K562 (cell line): ENCODE results near the gene NBEA. TPM values are rescaled to one million over a fixed set of nuclear protein-coding genes. Genes with fewer than 3 reads are reported as not detected.

Source experiments
- ATAC-seq: fragments of 200-7000 bp; cut with Tn5 transposase; 3 replicates; pipeline ENCODE4 v1.9.1; 2020; ENCODE audit warnings: moderate library complexity
- BruUV-seq: library from RNA; stranded (reverse); fragments of 400-500 nt; replicated peaks from 2 replicates; lab custom pipeline; 2021; lab: Mats Ljungman, UMichigan
- CTCF ChIA-PET: fragments of 300-600 bp; formaldehyde crosslinking; extraction: SDS; loops from one replicate; lab custom pipeline; 2021; ENCODE audit warnings: low intra/inter-chr PET ratio; lab: Yijun Ruan, JAX
- POLR2A ChIA-PET: fragments of 300-600, 350-650 bp; sonication (Branson Sonifier 250); formaldehyde crosslinking; extraction: SDS; loops from one replicate; lab custom pipeline; 2021; ENCODE audit warnings: antibody characterized with exemption, inconsistent platforms; lab: Yijun Ruan, JAX
- DNase-seq, 4 experiments: peaks; one replicate each; pipeline versions ENCODE4 v3.0.0 to v3.0.0-alpha.2; 2011 to 2018; ENCODE audit warnings: low spot score in 3 of 4, mixed read lengths in 3 of 4; ENCODE audit errors: extremely low read depth in 1 of 4
- FAIRE-seq: peaks from 2 replicates; lab custom pipeline; 2011; peaks lifted over from hg19 to GRCh38; lab: Jason Lieb, UNC
- H2AFZ ChIP-seq: 2 replicates; pipeline ENCODE4 v1.6.0; 2011; ENCODE audit warnings: low read depth, low read length, control low read depth, inconsistent platforms
- H3K27ac ChIP-seq: fragments of 200-600 bp; 3 replicates; pipeline ENCODE4 v1.8.0; 2011; ENCODE audit warnings: low read depth, mild to moderate bottlenecking, control low read depth, inconsistent platforms, low read length, moderate library complexity, mixed read lengths; ENCODE audit errors: extremely low read depth
- H3K27me3 ChIP-seq, 2 experiments: fragments of 300-600 bp in 1 of 2; 2 replicates in 1 of 2; 3 replicates in 1 of 2; pipeline versions ENCODE4 v1.6.0 to v1.8.0; 2011; ENCODE audit warnings: inconsistent platforms in 2 of 2, low read length in 2 of 2, mild to moderate bottlenecking in 1 of 2, mixed read lengths in 1 of 2, moderate library complexity in 1 of 2; ENCODE audit not compliant: control insufficient read depth in 2 of 2, insufficient read depth in 2 of 2
- H3K36me3 ChIP-seq: fragments of 300-600 bp; 3 replicates; pipeline ENCODE4 v1.8.0; 2011; ENCODE audit warnings: mild to moderate bottlenecking, low read length, inconsistent platforms; ENCODE audit not compliant: control insufficient read depth, insufficient read depth
- H3K4me1 ChIP-seq, 2 experiments: fragments of 200-600 bp in 1 of 2; replicated peaks in 1 of 2; 2 replicates in 1 of 2; 3 replicates in 1 of 2; pipeline versions ENCODE4 v1.5.1 to v1.8.0; 2011; ENCODE audit warnings: inconsistent platforms in 2 of 2, low read length in 2 of 2, mild to moderate bottlenecking in 1 of 2, mixed read lengths in 1 of 2, moderate library complexity in 1 of 2; ENCODE audit not compliant: control insufficient read depth in 2 of 2, insufficient read depth in 2 of 2
- H3K4me2 ChIP-seq: 2 replicates; pipeline ENCODE4 v1.6.1; 2011; ENCODE audit warnings: low read length, control low read depth, inconsistent platforms, mixed read lengths; ENCODE audit not compliant: insufficient read depth
- H3K4me3 ChIP-seq: fragments of 200-600 bp; sonication (generic), shearing (Covaris generic); 2 replicates; pipeline ENCODE4 v1.5.1; 2016; ENCODE audit warnings: control low read depth, inconsistent platforms
- H3K79me2 ChIP-seq: fragments of 200-600 bp; 3 replicates; pipeline ENCODE4 v1.8.0; 2011; ENCODE audit warnings: low read length, inconsistent platforms; ENCODE audit not compliant: control insufficient read depth, insufficient read depth
- H3K9ac ChIP-seq, 2 experiments: 2 replicates each; pipeline versions ENCODE4 v1.6.0 to v1.6.1; 2011; ENCODE audit warnings: low read depth in 2 of 2, low read length in 2 of 2, control low read depth in 1 of 2, inconsistent platforms in 1 of 2, mild to moderate bottlenecking in 1 of 2, mixed read lengths in 1 of 2; ENCODE audit not compliant: insufficient read depth in 1 of 2
- H3K9me1 ChIP-seq: one replicate; pipeline ENCODE4 v1.6.0; 2011; ENCODE audit warnings: inconsistent platforms, mild to moderate bottlenecking, low read length, moderate library complexity; ENCODE audit not compliant: control insufficient read depth, insufficient read depth
- H3K9me3 ChIP-seq: replicated peaks from 2 replicates; pipeline ENCODE4 v1.5.1; 2011; ENCODE audit warnings: low read depth, low read length, inconsistent platforms; ENCODE audit not compliant: control insufficient read depth, insufficient read depth
- H4K20me1 ChIP-seq: replicated peaks from 2 replicates; pipeline ENCODE4 v1.6.1; 2011; ENCODE audit warnings: low read length, inconsistent platforms, mixed read lengths; ENCODE audit not compliant: control insufficient read depth, insufficient read depth
- ADNP ChIP-seq: fragments of 200-800 bp; sonication (Bioruptor generic); IDR thresholded peaks from 2 replicates; pipeline ENCODE4 v1.6.1; 2016; ENCODE audit warnings: missing genetic modification characterization, missing compliant biosample characterization
- DMBX1 ChIP-seq: fragments of 250-450 bp; sonication (Bioruptor Pico); IDR thresholded peaks from 2 replicates; pipeline ENCODE4 v1.8.0; 2022; ENCODE audit warnings: inconsistent platforms, mild to moderate bottlenecking, moderate library complexity, borderline replicate concordance
- GTF2E2 ChIP-seq: fragments of 200-800 bp; sonication (Bioruptor generic); IDR thresholded peaks from 2 replicates; pipeline ENCODE4 v1.6.1; 2016; ENCODE audit warnings: missing genetic modification characterization, missing compliant biosample characterization
- MED1 ChIP-seq: sonication (generic); formaldehyde crosslinking; IDR thresholded peaks from 2 replicates; pipeline ENCODE4 v1.8.1; 2023; ENCODE audit warnings: missing genetic modification reagents, borderline replicate concordance
- TARDBP ChIP-seq: fragments of 450-650 bp; IDR thresholded peaks from 2 replicates; pipeline ENCODE4 v1.6.1; 2016
- TCF7L2 ChIP-seq: fragments of 150-350 bp; IDR thresholded peaks from 2 replicates; pipeline ENCODE4 v1.6.1; 2016; ENCODE audit warnings: low read depth, mild to moderate bottlenecking, low read length, moderate library complexity
- TEAD4 ChIP-seq, 2 experiments: sonication (generic) in 1 of 2; formaldehyde crosslinking in 1 of 2; IDR thresholded peaks; 2 replicates each; pipeline versions ENCODE4 v1.6.1 to v1.8.0; 2012 to 2022; ENCODE audit warnings: borderline replicate concordance in 1 of 2, inconsistent platforms in 1 of 2, low read length in 1 of 2, mild to moderate bottlenecking in 1 of 2, missing genetic modification reagents in 1 of 2
- TFAM ChIP-seq: fragments of 250-450 bp; sonication (Bioruptor Pico); conservative IDR thresholded peaks from 2 replicates; pipeline ENCODE4 v1.5.0; 2021; ENCODE audit warnings: mild to moderate bottlenecking, moderate library complexity
- THRAP3 ChIP-seq: fragments of 450-650 bp; IDR thresholded peaks from 2 replicates; pipeline ENCODE4 v1.6.1; 2016; ENCODE audit warnings: mild to moderate bottlenecking, inconsistent platforms, borderline replicate concordance
- ZC3H11A ChIP-seq: IDR thresholded peaks from 2 replicates; pipeline ENCODE4 v1.6.1; 2012; ENCODE audit warnings: low read depth, low read length, improper control_type of control experiment
- ZNF134 ChIP-seq: fragments of 250-450 bp; sonication (Bioruptor Pico); conservative IDR thresholded peaks from 2 replicates; pipeline ENCODE4 v1.4.0; 2020
- ZNF830 ChIP-seq: fragments of 250-450 bp; sonication (Bioruptor Pico); IDR thresholded peaks from 2 replicates; pipeline ENCODE4 v1.5.0; 2021; ENCODE audit warnings: mild to moderate bottlenecking
- WGBS: fragments of 100-300 bp; shearing (Covaris generic); methylation state at CpG from one replicate; pipeline ENCODE4 v1.1.6; 2016; ENCODE audit warnings: low coverage, mixed read lengths; ENCODE audit not compliant: insufficient coverage; ENCODE audit errors: missing lambda C conversion rate; 5-methylcytosine and 5-hydroxymethylcytosine counted together
- in situ Hi-C: fragments of 300-500 bp; cut with MboI; formaldehyde crosslinking; loops from 4 replicates; pipeline ENCODE4 v1.15.0; 2018; ENCODE audit warnings: inconsistent platforms, mixed read lengths
- intact Hi-C: fragments of 100-400 bp; cut with micrococcal nuclease; formaldehyde crosslinking; loops from 2 replicates; pipeline ENCODE4 v1.14.2; 2022
- polyA plus RNA-seq, 8 experiments: library from polyadenylated mRNA; depleted of rRNA in 4 of 8; stranded (reverse) in 5 of 8; unstranded in 3 of 8; fragments of >200 nt; fragmentation: Nextera tagmentation in 2 of 8; fragmentation: Illumina TruSeq in 1 of 8; extraction: Ambion mirVana in 2 of 8; extraction: Trizol in 1 of 8; gene quantifications; 2 replicates each; pipeline versions ENCODE4 v1.2.1 to v1.2.3, GENCODE V29; 2011 to 2014; ENCODE audit warnings: inconsistent platforms in 1 of 8, missing spikeins in 1 of 8
- total RNA-seq, 7 experiments: library from RNA; depleted of rRNA in 6 of 7; stranded (reverse); fragments of >200 nt in 6 of 7; fragmentation: Illumina TruSeq in 2 of 7; extraction: Trizol in 2 of 7; gene quantifications; 2 replicates each; pipeline versions ENCODE4 v1.2.1 to v1.2.3, GENCODE V29; 2011 to 2021; ENCODE audit warnings: low replicate concordance in 1 of 7
- TF ChIP-seq, protein P1 (sequence below): fragments of 250-450 bp; sonication (Bioruptor Pico); IDR thresholded peaks from 2 replicates; pipeline ENCODE4 v1.5.0; 2022; ENCODE audit warnings: mild to moderate bottlenecking
- TF ChIP-seq, protein P2 (sequence below), 2 experiments: fragments of 450-650 bp; conservative IDR thresholded peaks; 2 replicates each; pipeline ENCODE4 v1.6.1; 2017; ENCODE audit warnings: mild to moderate bottlenecking in 2 of 2, moderate library complexity in 2 of 2
- TF ChIP-seq, protein P3 (sequence below): fragments of 250-450 bp; sonication (Bioruptor Pico); IDR thresholded peaks from 2 replicates; pipeline ENCODE4 v1.8.0; 2021; ENCODE audit warnings: moderate library complexity, mild to moderate bottlenecking, inconsistent platforms
- TF ChIP-seq, protein P4 (sequence below): sonication (generic); formaldehyde crosslinking; IDR thresholded peaks from 2 replicates; pipeline ENCODE4 v1.8.0; 2022; ENCODE audit warnings: missing genetic modification reagents, mild to moderate bottlenecking, borderline replicate concordance
- TF ChIP-seq, protein P5 (sequence below), 2 experiments: fragments of 450-650 bp; IDR thresholded peaks; 2 replicates each; pipeline ENCODE4 v1.6.1; 2016

NBEA gene
- total and polyA plus RNA-seq, 9 of the 15 experiments (the other 6 are each of a cell fraction or from before 2014, with no cell fraction given), result 0.03 to 0.94 (median 0.05) TPM; not detected in 2

DNA sequence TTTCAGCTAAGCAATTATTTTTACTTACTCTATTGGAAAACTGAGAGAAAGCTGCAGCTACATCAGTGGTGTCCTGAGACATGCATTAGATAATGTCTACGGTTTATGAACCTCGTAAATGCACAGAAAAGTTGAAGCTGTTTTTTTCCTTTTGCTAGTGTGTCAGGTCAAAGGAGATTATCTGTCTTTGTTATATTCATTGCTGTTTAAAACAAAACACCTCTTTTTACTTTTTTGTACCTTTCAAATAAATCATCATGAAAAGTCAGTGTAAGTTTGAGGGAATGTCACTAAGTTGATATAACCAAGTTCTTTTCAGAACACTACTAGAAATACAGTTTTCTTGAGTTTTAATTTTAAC lies 2.2 kb downstream of the NBEA start:
- FAIRE-seq, result no peak
- intact Hi-C loops (no loop called here), in situ Hi-C loops (no loop called here)
- peaks cover 0 to 9% of the 10 kb centered on the region in 2 experiments; a peak in 2 of 5 replicates for H3K4me1 ChIP-seq
- BruUV-seq, result no TSS peak
- H3K9ac ChIP-seq, result no peak overlapping the region
- H3K27ac ChIP-seq, result no peak overlapping the region
- H3K9me1 ChIP-seq, result no peaks in the 10 kb centered on the region
- H3K79me2 ChIP-seq, result no peaks in the 10 kb centered on the region
- H4K20me1 ChIP-seq, result no peaks in the 10 kb centered on the region
- H2AFZ ChIP-seq, result no peak overlapping the region
- no peaks in the 10 kb centered on the region for H3K36me3 ChIP-seq
- no CpG with 5 or more reads among the region's 2 CpGs for WGBS
- no peaks in the 10 kb centered on the region for H3K27me3 ChIP-seq
- H3K4me3 ChIP-seq, result no peak overlapping the region
- no peak for DNase-seq
- no peak overlapping the region for H3K4me2 ChIP-seq
- POLR2A ChIA-PET, result no interaction called here
- no peaks in the 10 kb centered on the region for H3K9me3 ChIP-seq
- CTCF ChIA-PET, result no interaction called here
- no peak for ATAC-seq
- TF ChIP-seq, protein P1, sequence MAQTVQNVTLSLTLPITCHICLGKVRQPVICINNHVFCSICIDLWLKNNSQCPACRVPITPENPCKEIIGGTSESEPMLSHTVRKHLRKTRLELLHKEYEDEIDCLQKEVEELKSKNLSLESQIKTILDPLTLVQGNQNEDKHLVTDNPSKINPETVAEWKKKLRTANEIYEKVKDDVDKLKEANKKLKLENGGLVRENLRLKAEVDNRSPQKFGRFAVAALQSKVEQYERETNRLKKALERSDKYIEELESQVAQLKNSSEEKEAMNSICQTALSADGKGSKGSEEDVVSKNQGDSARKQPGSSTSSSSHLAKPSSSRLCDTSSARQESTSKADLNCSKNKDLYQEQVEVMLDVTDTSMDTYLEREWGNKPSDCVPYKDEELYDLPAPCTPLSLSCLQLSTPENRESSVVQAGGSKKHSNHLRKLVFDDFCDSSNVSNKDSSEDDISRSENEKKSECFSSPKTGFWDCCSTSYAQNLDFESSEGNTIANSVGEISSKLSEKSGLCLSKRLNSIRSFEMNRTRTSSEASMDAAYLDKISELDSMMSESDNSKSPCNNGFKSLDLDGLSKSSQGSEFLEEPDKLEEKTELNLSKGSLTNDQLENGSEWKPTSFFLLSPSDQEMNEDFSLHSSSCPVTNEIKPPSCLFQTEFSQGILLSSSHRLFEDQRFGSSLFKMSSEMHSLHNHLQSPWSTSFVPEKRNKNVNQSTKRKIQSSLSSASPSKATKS (CRISPR knock-in tag), result no peak
- TF ChIP-seq ADNP (tag), result no peak
- no peak for TF ChIP-seq THRAP3
- TF ChIP-seq ZNF830 (CRISPR knock-in tag), result no peak
- TF ChIP-seq GTF2E2, result no peak
- no peak for TF ChIP-seq TEAD4 (IDR thresholded peaks at IDR 0.05; ENCODE audit: low read length)
- no peak for TF ChIP-seq TEAD4 (CRISPR knock-in tag; IDR thresholded peaks at IDR 0.05; ENCODE audit: borderline replicate concordance)
- TF ChIP-seq ZNF134 (CRISPR knock-in tag), result no peak
- no peak for TF ChIP-seq ZC3H11A
- no peak for TF ChIP-seq TARDBP
- TF ChIP-seq DMBX1 (CRISPR knock-in tag), result no peak
- TF ChIP-seq TCF7L2, result no peak
- TF ChIP-seq, protein P2, sequence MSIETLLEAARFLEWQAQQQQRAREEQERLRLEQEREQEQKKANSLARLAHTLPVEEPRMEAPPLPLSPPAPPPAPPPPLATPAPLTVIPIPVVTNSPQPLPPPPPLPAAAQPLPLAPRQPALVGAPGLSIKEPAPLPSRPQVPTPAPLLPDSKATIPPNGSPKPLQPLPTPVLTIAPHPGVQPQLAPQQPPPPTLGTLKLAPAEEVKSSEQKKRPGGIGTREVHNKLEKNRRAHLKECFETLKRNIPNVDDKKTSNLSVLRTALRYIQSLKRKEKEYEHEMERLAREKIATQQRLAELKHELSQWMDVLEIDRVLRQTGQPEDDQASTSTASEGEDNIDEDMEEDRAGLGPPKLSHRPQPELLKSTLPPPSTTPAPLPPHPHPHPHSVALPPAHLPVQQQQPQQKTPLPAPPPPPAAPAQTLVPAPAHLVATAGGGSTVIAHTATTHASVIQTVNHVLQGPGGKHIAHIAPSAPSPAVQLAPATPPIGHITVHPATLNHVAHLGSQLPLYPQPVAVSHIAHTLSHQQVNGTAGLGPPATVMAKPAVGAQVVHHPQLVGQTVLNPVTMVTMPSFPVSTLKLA (conservative IDR thresholded peaks at IDR 0.05), result no peak
- TF ChIP-seq, protein P3, sequence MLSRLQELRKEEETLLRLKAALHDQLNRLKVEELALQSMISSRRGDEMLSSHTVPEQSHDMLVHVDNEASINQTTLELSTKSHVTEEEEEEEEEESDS (CRISPR knock-in tag), result no peak
- TF ChIP-seq, protein P4, sequence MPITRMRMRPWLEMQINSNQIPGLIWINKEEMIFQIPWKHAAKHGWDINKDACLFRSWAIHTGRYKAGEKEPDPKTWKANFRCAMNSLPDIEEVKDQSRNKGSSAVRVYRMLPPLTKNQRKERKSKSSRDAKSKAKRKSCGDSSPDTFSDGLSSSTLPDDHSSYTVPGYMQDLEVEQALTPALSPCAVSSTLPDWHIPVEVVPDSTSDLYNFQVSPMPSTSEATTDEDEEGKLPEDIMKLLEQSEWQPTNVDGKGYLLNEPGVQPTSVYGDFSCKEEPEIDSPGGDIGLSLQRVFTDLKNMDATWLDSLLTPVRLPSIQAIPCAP (CRISPR knock-in tag), result no peak
- TF ChIP-seq, protein P5, sequence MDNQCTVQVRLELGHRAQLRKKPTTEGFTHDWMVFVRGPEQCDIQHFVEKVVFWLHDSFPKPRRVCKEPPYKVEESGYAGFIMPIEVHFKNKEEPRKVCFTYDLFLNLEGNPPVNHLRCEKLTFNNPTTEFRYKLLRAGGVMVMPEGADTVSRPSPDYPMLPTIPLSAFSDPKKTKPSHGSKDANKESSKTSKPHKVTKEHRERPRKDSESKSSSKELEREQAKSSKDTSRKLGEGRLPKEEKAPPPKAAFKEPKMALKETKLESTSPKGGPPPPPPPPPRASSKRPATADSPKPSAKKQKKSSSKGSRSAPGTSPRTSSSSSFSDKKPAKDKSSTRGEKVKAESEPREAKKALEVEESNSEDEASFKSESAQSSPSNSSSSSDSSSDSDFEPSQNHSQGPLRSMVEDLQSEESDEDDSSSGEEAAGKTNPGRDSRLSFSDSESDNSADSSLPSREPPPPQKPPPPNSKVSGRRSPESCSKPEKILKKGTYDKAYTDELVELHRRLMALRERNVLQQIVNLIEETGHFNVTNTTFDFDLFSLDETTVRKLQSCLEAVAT (IDR thresholded peaks at IDR 0.05), result no peak
- no peak for TF ChIP-seq MED1 (CRISPR knock-in tag)
- no peak for TF ChIP-seq TFAM
